DMS 273 (cell line): Measurements from ENCODE around the gene GALNT18.

Experiments used
- DNase-seq: peaks from one replicate; lab custom pipeline; 2025; ENCODE audit not compliant: unreplicated experiment; lab: John Stamatoyannopoulos, UW

The GALNT18 gene

DNA sequence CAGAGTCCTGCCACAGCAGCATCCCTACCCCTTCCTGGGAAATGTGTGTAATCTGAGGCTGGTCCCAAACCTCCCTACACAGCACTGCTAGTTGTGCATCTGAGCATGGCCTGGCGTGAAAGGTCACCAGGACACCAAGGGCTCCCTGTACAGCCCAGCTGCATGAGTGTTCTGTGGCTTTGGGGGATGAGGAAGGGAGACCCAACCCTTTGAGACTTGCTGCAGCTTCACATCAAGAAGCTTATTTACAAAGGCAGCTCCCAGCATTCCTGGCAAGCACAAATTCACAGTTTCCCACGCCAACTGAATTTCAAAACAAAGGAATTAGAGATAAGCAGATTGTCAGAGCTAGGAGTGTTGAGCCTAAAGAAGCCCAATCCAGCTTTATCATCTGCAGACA is 301.0 kb downstream of the GALNT18 start:
- no peak for DNase-seq

DNA sequence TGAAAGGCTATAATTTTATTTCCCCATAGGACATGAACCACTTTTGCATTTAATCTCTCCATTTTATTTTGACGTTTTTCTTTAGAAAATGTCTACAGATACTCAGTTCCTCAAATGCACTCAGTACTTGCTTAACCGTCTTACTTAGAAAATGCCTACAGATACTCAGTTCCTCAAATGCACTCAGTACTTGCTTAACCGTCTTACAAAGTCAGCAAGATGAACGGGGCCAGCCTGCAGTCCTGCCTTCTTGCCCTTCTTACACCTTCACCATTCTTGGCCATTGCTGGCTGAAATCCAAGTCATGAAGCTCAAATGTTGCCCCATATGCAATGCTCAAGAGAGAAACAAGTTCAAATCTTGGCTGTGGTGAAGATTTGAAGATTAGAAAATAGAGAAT is 302.8 kb downstream of the GALNT18 start:
- DNase-seq, result no peak

DNA sequence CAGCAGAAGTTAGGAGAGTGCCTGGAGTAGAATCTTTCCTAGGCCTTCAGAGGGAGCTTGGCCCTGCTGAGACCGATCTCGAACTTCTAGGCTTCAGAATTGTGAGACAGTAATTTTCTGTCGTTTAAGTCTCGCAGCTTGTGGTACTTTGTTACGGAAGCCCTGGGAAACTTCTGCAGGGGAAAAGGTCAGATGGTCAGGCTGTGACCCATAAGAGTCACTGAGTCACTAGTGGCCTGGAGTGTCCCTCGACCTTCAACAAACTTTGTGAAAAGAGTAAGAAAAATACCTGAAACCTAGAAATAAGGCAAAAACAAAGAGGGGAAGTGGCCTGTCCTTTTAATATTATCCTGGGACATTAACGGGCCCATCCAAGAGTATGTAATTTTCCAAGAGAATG is 303.3 kb downstream of the GALNT18 start:
- no peak for DNase-seq

DNA sequence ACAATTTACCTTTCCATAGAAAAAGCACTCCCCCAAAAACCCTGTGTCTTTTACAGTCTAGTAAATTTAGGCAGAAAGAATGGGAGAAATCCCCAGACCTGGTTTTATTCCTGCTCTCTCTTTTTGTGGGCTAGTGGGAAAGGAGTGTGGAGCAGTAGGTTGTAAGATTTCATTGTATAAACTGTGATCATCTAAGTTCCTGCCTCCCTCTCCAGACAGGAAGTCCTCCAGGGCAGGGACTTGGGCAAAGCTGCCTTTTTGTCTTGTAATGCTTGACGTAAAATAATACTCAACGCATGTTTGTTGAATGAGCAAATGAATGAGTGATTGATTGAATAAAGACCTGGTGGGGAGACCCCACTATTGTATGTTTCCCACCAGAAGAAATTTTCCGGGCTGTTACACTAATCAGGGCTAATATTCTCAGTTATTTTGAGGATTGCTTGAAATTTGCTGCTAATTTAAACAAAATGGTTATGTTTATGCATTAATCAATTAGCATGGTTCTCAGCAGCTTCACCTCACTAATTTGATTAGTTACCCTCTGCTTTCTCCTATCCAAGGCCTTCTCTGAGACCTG is 305.1 kb downstream of the GALNT18 start:
- DNase-seq, result no peak

DNA sequence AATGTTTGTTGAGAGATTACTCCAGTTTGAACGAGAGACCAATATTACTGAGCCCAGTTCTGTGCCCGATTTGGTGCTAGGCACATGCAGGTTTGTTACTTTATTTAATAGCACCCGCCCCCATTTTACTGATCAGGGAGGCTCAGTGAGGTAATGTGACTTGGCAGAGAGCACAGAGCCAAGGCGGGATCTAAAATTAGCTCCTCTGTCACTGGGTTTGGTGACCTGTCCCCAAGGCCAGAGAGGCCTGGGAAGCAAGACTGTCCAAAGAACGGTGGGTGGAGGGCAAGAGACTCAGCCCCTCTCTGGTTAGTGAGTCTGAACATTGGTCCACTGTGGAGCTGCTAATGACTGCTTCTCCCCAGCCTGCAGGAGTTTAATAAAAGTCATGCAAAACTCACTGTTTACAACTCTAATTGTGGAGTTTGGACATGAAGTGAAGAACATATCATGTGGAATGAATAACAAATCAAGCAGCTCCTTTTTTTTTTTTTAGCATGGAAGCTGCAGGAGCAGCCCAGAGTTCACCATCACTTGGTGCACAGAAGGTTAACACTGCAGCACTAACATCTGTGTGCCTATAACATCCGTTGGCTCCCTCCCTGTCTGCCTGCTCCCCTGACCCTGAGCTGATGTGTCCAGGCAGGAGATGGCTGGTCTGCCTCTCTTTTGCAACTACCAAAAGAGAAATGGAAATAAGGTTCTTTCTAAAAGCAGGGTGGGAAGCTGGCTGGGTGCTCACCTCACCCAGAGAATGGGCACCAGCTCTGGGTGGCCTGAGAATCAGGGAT is 307.7 kb downstream of the GALNT18 start:
- DNase-seq, result no peak

- no peak for DNase-seq
Measured at GRCh38 chr11:11313426-11313825, 308.4 kb downstream of the GALNT18 start.

DNA sequence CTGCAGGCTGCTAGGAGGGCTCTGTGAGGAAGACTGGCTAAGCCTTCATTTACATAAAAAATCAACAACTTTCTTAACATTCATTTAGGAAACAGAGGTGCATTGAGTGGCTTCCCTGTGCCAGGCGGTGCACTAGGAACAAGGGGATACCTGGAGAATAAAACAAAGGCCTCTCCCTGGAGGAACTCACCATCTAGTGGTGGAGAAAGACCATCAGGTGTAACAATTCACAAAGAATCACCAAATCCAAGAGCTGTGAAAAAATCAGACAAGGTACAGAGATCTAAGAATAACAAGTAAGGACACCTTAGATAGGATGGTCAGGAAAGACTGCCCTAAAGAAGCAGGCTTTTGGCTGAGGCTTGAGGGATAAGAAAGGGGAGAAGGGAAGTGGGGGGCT is 309.1 kb downstream of the GALNT18 start:
- DNase-seq, result no peak

GRCh38 chr11:11311169-11311568 is 310.6 kb downstream of the GALNT18 start:
- no peak for DNase-seq

DNA sequence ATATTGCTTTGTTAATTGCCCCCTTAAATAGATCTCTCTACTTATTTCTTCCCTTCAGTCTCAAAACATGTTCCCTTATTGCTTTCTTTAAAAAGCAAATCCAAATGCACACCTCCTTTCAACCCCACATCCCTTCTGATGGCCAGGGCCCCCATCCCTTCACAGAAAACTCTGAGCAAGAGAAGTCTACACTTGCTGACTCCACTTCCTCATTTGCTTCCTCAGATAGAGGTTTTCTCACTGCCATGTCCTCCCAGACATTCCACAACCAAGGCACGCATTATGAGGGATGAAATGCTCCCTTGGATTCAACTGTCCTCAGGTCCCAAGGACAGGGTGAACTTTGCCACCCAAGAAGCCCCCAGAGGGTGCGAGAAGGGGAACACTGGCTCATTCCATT is 311.9 kb downstream of the GALNT18 start:
- no peak for DNase-seq

- DNase-seq, result no peak
Measured at GRCh38 chr11:11308249-11308648, 313.6 kb downstream of the GALNT18 start.

DNA sequence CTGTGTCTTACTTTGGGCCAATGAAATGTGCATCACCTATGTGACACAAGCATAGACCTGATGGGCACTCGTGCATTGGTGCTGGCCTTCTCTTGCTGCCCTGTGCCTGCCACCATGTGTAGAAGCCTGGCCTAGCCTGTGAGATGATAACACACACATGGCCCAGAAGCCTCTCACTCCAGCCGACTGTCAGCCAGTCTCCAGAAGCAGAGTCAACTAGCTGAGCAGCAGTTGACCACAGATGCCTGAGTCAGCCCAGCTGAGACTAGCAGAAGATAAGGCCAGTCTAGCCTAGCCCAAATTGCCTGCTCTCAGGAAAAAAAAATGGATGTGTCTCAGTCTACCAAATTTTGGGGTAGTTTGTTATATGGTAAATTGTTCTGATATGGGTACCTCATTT is 314.9 kb downstream of the GALNT18 start:
- no peak for DNase-seq

- no peak for DNase-seq
Measured at GRCh38 chr11:11304550-11304949, 317.3 kb downstream of the GALNT18 start.

DNA sequence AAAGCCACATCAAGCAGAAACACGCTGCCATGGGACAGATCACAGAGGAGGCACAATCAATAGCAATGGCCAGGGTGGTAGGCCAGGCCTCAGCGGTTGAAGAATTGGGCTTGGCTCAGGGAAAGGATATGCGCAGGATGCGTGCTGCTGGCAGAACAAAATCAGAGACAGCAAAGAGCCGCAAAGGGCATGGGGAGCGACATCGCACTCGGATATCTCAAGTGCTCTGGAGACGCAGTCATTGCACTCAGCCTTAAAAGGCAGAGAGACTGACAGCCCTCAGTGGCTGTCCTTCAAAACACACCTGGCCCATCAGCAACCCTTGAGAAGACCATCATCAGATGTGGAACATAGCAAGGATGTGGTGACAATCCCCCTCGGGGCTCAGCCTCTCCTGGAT is 319.2 kb downstream of the GALNT18 start:
- no peak for DNase-seq

DNA sequence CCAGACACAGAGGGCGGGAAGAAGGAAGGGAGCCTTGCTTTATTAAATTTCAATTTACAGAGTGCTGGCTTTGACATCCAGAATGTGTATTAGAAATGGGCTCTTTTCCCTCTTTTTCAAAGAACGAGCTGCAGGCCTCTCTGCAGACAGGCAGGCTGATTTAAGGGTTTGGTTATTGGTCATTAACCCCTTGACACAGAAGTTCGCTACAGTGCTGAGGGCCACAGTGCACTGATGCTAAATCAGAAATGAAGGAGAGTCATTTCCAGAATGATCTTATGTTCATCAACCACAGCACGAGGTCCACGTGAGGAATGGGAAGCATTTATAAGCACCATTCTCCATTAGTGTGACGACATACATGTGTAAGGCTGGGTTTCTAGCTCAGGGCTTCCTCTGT is 320.6 kb downstream of the GALNT18 start:
- no peak for DNase-seq

GRCh38 chr11:11297578-11297977 is 324.2 kb downstream of the GALNT18 start:
- DNase-seq, result no peak

DNA sequence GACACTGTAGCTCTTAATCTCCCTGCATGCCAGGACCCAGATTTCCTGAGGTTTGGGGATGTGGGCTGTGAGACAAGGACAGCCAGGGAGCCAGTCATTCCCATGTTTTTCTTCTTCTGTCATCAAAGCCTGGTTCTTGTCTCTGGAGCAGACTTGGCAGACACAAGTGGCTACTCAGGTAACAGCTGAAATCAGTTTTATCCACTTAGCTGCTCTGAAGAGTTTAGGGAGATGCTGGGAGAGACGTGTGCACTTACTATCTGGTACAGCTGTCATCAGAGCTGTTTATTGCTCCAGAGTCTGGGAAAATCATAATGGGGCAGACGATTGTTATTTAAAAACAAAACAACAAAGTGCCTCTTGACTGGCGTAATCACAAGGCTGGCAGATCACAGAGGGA is 325.4 kb downstream of the GALNT18 start:
- no peak for DNase-seq

GRCh38 chr11:11294551-11294855 is 327.3 kb downstream of the GALNT18 start:
- no peak for DNase-seq

- no peak for DNase-seq
Measured at GRCh38 chr11:11293798-11294550, 327.8 kb downstream of the GALNT18 start.

GRCh38 chr11:11292839-11293238 is 329.0 kb downstream of the GALNT18 start:
- no peak for DNase-seq

GRCh38 chr11:11291041-11292015 is 330.5 kb downstream of the GALNT18 start:
- DNase-seq, result no peak

DNA sequence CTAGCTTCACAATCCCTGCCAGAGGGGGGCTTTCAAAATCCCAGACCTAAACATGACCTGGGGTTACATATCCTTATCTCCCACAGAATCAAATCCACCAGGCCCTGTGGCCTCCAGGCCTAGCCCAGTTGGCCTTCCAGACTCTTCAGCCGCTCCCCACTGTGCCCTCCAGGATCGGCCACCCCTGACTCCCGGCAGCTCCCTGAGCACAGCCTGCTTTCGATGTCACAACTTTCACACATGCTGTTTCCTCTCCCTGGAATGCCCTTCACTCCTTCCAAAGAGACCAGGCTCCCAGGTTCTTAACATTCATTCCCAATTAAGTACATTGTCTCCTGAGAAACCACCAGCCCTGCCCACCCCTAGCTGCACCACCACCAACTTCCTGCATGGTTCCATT is 331.5 kb downstream of the GALNT18 start:
- DNase-seq, result no peak
